ENCODE measurements around the gene WDR82. TPM values are rescaled to one million over a fixed set of nuclear protein-coding genes. Genes with fewer than 3 reads are reported as not detected.

The WDR82 gene
- total and polyA plus RNA-seq, 2 of the 8 experiments (the other 6 are each of a cell fraction or from before 2014, with no cell fraction given): 33.5 to 82.7 TPM

DNA sequence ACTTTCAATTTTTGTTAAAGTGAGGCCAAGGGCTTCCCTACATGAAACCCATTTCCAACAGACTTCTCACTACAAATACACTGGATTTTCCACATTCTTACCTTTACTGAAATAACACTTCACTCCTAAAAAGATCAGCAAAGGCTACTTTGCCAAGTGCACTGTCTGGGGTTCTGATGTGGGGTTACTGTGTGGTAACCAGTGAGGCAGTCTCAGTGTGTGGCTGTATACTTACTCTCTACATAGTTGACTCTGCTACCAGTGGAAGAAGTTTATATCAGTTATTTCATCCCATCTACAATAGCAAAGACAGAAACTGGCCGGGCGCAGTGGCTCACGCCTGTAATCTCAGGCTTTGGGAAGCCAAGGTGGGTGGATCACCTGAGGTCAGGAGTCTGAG is 5.6 kb downstream of the WDR82 start (continued):
- TF ChIP-seq, protein P1, sequence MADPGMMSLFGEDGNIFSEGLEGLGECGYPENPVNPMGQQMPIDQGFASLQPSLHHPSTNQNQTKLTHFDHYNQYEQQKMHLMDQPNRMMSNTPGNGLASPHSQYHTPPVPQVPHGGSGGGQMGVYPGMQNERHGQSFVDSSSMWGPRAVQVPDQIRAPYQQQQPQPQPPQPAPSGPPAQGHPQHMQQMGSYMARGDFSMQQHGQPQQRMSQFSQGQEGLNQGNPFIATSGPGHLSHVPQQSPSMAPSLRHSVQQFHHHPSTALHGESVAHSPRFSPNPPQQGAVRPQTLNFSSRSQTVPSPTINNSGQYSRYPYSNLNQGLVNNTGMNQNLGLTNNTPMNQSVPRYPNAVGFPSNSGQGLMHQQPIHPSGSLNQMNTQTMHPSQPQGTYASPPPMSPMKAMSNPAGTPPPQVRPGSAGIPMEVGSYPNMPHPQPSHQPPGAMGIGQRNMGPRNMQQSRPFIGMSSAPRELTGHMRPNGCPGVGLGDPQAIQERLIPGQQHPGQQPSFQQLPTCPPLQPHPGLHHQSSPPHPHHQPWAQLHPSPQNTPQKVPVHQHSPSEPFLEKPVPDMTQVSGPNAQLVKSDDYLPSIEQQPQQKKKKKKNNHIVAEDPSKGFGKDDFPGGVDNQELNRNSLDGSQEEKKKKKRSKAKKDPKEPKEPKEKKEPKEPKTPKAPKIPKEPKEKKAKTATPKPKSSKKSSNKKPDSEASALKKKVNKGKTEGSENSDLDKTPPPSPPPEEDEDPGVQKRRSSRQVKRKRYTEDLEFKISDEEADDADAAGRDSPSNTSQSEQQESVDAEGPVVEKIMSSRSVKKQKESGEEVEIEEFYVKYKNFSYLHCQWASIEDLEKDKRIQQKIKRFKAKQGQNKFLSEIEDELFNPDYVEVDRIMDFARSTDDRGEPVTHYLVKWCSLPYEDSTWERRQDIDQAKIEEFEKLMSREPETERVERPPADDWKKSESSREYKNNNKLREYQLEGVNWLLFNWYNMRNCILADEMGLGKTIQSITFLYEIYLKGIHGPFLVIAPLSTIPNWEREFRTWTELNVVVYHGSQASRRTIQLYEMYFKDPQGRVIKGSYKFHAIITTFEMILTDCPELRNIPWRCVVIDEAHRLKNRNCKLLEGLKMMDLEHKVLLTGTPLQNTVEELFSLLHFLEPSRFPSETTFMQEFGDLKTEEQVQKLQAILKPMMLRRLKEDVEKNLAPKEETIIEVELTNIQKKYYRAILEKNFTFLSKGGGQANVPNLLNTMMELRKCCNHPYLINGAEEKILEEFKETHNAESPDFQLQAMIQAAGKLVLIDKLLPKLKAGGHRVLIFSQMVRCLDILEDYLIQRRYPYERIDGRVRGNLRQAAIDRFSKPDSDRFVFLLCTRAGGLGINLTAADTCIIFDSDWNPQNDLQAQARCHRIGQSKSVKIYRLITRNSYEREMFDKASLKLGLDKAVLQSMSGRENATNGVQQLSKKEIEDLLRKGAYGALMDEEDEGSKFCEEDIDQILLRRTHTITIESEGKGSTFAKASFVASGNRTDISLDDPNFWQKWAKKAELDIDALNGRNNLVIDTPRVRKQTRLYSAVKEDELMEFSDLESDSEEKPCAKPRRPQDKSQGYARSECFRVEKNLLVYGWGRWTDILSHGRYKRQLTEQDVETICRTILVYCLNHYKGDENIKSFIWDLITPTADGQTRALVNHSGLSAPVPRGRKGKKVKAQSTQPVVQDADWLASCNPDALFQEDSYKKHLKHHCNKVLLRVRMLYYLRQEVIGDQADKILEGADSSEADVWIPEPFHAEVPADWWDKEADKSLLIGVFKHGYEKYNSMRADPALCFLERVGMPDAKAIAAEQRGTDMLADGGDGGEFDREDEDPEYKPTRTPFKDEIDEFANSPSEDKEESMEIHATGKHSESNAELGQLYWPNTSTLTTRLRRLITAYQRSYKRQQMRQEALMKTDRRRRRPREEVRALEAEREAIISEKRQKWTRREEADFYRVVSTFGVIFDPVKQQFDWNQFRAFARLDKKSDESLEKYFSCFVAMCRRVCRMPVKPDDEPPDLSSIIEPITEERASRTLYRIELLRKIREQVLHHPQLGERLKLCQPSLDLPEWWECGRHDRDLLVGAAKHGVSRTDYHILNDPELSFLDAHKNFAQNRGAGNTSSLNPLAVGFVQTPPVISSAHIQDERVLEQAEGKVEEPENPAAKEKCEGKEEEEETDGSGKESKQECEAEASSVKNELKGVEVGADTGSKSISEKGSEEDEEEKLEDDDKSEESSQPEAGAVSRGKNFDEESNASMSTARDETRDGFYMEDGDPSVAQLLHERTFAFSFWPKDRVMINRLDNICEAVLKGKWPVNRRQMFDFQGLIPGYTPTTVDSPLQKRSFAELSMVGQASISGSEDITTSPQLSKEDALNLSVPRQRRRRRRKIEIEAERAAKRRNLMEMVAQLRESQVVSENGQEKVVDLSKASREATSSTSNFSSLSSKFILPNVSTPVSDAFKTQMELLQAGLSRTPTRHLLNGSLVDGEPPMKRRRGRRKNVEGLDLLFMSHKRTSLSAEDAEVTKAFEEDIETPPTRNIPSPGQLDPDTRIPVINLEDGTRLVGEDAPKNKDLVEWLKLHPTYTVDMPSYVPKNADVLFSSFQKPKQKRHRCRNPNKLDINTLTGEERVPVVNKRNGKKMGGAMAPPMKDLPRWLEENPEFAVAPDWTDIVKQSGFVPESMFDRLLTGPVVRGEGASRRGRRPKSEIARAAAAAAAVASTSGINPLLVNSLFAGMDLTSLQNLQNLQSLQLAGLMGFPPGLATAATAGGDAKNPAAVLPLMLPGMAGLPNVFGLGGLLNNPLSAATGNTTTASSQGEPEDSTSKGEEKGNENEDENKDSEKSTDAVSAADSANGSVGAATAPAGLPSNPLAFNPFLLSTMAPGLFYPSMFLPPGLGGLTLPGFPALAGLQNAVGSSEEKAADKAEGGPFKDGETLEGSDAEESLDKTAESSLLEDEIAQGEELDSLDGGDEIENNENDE (IDR thresholded peaks at IDR 0.05; ENCODE audit: insufficient replicate concordance, low read length): no peak
- TF ChIP-seq CTBP2 (IDR thresholded peaks at IDR 0.05; ENCODE audit: borderline replicate concordance, insufficient read depth, insufficient read length, low read length) (no peak), EZH2 (IDR thresholded peaks at IDR 0.05; ENCODE audit: low read depth, low read length, severe bottlenecking) (no peak), SP2 (IDR thresholded peaks at IDR 0.05; ENCODE audit: low read length) (no peak), TAF7 (optimal IDR thresholded peaks at IDR 0.05; ENCODE audit: borderline replicate concordance, low read depth, low read length) (no peak), HDAC2 (IDR thresholded peaks at IDR 0.05; ENCODE audit: borderline replicate concordance in 1 of 2, low read depth in 2 of 2, low read length in 2 of 2) (no peak), KDM5A (IDR thresholded peaks at IDR 0.05; ENCODE audit: low read length) (no peak), KDM4A (IDR thresholded peaks at IDR 0.05; ENCODE audit: low read depth, low read length, severe bottlenecking) (no peak), RAD21 (IDR thresholded peaks at IDR 0.05 in 1 of 2, conservative IDR thresholded peaks at IDR 0.05 in 1 of 2; ENCODE audit: low read depth in 2 of 2, low read length in 2 of 2) (no peak), RBBP5 (IDR thresholded peaks at IDR 0.05; ENCODE audit: borderline replicate concordance, low read depth, low read length) (no peak)
